ENCODE results near the gene ZNG1F.
"Not testable (repeated sequence)": the region's sequence is repeated elsewhere in the genome, so short reads cannot be mapped to it uniquely, and the experiment has no call there.

Gene ZNG1F

DNA sequence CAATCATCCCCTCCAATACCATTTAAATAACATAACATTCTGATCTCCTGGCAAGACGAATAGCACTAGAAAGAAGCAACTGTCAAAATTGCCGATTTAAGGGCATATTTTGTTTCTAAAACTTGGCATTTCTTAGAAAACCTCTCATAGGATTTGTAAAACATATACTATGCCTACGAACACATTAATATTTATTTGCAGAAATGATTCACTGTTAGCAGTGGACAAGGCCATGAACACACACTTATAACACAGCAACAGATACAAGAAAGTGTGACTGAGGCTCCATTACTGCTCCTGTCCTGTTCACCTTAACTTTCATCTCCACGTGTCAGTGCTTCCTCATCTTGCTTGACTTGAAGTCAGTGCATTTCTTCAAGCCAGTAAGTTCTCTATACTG, 106.8 kb downstream of the ZNG1F start:
- not testable (repeated sequence) for H3K36me3 Mint-ChIP-seq; H3K4me1 Mint-ChIP-seq; H3K4me3 Mint-ChIP-seq; H3K27ac Mint-ChIP-seq; H3K9me3 Mint-ChIP-seq; DNase-seq; ATAC-seq (replicated peaks)
- H3K27me3 Mint-ChIP-seq: peaks cover 11 to 20% of the 10 kb centered on the region in 2 donors

Measured in stimulated activated naive B cell treated with anti-CD40 and anti-IgM and Interleukin-4, amounts not matched to agents 10 μg/mL and 1 μg/mL and 100 μg/mL, for 72 hours (primary cell).